NCI-H2029 (cell line): ENCODE data around the gene B3GALT5.

Experiments
- DNase-seq: peaks from one replicate; lab custom pipeline; 2025; lab: John Stamatoyannopoulos, UW

B3GALT5 gene

DNA sequence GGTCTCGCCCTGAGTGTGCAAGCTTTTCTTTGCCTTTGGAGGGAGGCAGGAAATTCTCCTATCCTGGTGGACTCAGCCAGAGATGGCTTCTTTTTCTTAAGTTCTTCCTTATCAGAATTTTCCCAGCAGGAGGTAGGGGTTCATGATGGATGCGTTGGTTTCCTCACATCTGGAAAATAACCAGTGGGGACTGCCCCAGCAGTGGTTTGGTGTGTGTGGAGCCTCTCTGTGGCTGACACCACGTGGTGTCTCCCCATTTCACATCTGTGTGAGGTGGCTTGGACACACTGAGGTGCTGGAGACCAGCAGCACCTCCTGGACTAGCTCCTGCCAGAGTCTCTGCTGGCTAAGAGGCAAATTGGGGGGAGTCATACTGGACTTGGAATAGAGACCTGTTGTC, 32.6 kb downstream of the B3GALT5 start:
- DNase-seq, result no peak

DNA sequence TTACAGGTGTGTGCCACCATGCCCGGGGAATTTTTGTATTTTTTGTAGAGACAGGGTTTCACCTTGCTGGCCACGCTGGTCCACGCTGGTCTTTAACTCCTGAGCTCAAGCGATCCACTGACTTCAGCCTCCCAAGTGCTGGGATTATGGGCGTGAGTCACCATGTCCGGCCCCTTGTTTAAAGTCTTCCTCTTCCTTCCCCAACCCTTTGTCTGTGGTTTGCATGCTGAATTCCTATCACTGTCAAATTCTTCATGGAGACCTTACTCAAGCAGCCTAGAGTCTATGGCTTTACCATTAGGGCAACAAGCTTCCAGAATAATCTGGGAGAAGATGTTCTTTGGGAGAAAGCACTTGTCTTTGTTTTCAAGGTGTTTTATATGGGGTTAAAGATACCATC, 34.7 kb downstream of the B3GALT5 start:
- no peak for DNase-seq

DNA sequence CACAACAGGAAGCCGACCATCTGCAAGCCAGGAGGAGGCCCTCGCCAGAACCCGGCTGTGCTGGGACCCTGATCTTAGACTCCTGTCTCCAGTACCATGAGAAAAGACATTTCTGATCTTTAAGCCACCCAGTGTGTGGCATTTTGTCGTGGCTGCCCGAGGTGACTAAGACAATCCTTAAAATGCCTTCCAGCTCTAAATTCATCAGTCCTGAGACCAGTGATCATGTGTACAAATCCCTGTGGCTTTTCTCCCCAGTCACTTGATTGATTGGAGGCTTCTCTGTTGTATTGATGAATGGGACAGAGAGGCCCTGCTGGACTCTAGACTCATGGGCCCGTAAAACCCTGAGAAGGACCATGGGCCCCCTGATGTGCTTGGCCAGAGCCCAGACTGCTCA, 36.1 kb downstream of the B3GALT5 start:
- DNase-seq, result no peak

DNA sequence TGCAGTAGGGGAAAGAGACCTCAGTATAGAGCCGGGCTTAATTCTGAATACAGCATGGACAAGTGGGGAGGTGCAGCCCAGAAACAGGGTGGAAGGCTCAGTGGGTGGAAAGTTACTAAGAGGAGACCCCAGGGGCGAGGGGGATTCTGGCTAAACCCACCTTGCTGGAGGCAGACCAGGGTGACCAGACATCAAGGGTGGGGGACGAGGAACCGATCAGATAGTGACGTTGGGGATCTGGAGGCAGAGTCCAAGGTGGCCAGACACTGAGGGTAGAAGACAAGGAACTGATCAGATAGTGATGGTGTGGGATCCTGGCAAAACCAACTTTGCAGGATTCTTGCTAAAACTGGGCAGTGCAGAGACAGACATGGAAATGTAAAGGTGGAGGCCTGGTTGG, 36.8 kb downstream of the B3GALT5 start:
- no peak for DNase-seq

DNA sequence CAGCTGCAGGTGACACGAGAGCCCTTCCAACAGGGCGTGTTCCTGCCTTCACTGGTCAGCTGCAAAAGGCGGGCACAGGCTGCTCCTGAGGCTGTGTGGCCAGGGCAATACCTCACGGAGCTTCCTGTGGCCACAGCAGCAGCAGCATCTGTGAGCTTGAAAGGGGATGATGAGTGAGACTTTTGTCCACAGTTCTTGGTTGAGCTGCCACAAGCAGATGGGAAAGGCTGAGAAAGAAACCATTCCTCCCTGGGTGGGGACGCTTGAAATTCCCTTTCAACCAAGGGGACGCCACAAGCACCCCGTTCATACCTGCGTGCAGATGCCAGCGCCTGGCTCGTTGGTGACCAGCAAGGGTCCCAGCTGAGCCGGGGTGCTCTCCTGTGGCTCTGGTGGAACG, 37.6 kb downstream of the B3GALT5 start:
- no peak for DNase-seq

DNA sequence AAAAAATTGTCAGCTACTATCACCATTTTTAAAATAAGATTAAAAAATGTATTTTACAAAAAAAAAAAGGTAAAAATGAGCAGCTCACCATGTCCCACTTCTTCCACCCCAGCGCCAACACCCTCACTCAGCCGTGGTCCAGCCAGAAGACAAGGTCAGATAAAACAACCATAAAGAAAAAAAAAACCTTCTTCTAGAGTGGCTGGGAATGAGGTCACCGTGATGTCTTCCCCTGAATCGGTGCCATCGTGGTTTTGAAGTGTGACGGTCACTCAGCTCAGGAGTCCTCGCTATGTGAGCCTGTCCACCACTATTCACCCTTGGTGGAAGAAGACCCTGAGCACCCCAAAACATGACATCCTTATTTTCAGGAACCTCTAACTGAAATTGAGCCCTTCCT, 38.1 kb downstream of the B3GALT5 start:
- no peak for DNase-seq

DNA sequence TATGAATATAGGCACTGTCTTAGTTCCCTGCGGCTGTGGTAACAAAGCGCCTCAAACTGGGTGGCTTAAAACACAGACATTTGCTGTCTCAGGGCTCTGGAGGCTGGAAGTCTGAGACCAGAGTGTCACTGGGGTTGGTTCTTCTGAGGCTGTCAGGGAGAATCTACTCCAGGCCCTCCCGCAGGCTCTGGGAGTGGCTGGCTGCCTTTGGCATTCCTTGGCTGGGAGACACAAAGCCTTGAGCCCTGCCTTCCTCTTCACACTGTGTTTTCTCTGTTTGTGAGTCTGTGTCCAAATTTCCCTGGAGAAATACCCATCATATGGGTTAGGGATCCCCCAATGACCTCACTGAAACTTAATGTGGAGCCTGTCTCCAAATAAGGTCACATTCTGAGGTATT, 38.5 kb downstream of the B3GALT5 start:
- DNase-seq, result no peak

DNA sequence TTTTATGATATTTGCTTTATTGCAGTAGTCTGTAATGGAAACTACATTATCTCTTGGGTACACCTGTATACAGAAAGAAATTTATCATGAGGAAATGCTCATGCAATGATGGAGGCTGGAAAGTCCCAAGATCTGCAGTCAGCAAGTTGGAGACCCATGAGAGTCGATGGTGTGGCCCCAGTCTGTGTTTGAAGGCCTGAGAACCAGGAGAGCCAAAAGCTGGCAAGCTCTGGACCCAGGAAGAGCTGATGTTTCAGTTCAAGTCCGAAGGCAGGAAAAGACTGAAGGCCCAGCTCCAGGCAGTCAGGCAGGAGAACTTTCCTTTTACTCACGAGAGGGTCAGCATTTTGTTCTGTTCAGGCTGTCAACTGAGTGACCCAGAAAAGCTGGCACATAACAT, 42.2 kb downstream of the B3GALT5 start:
- DNase-seq, result no peak

DNA sequence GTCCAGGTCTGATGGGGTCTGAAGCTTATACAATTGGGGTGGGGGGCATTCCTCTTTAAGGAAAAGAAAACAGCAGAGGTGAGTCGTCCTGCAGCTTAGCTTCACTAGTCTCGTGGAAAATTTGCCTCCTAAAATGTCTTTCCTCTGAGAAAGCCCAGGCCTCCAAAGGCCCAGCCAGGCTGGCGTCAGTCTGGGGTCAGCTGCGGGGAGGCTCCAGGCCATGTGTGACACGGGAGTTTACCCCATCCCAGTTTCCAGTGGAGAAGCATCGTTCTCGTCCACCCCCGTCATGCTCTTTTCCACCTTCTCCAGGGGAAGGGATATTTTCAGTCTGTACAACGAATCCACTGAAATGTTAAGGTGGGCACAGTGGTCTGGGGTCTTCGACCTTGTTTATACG, 42.8 kb downstream of the B3GALT5 start:
- DNase-seq, result no peak

DNA sequence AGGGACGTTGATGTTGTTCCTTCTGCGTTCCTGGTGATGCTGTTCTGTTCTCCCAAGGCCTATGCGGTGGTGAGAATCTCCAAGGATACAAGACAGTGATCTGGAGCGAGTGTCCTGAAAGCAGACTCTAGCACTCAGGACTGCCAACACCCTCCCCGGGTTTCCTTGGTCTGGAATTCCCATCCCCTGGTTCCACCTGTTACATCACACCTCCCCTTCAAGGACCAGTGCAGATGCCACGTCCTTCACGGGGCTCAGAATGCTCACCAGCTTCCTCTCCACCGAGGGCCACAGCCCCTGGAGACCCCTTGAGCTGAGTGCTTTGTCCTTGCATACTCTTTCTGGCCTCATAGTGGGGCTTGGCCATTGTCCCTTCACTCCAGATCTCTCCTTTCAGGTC, 43.5 kb downstream of the B3GALT5 start:
- no peak for DNase-seq

DNA sequence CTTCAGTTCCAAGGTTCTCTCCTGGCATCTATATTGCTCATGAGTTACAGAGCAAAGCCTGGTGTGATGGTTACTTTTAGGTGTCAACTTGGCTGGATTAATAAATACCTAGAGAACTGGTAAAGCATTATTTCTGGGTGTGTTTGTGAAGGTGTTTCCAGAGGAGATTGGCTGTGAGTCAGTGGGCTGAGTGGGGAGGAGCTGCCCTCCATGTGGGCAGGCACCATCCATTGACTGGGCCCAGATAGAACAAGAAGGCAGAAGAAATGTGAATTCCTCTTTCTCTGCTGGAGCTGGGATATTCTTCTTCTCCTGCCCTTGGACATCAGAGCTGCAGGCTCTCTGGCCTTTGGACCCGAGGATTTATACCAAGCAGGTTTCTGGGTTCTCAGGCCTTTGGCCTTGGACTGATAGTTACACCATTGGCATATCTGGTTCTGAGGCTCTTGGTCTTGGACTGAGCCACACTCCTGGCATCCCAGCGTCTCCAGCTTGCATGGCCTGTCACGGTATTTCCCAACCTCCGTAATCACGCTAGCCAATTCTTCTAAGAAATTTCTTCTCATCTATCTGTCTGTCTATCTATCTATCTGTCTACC, 44.5 kb downstream of the B3GALT5 start:
- no peak for DNase-seq

DNA sequence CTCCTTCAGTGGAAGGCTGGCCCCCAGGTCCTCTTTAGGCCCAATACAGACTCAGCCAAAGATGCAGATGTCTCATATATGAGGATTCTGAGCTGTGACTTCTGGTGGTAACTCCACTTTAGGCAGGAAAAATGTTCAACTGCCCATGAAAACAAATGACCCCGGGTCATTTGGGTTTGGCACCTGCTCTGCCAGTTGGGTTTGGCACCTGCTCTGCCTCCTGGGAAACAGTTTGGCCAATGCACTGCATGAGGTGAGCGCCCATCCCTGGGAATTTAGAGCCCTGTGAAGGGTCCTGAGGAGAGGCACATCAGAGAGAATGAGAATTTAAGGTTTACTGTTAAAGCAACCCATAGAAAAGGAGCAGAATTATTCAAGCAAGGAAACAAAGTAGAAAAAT, 45.3 kb downstream of the B3GALT5 start:
- no peak for DNase-seq

DNA sequence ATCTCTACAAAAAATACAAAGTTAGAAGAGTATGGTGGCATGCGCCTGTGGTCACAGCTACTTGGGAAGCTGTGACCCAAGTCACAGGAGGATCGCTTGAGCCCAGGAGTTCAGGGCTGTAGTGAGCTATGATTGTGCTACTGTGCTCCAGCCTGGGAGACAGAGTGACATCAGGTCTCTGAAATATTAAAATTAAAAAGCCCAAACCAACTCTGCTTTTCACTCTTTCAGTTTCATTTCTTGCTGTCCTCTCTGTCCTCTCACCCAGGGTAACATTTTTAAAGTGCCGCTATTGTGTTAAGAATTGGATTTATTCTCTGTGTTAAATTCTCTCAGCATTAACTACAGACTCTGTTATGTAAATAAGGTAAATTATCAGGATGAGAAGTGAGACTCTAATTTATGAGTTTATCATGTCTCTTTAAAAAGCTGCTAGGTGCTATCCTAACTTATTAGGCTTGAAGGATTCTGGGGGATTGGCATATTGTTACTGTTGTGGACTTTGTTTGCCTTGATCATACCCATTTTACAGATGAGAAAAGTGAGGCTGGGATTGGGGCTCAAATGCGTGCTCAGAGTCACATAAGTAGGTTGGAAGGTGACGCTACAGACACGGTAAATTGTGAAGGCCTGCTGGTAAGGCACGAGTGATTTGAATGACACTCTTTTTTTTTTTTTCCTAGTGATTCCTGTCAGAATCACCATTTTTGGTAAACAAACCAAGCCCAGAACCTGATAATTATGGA, 46.5 kb downstream of the B3GALT5 start:
- no peak for DNase-seq

DNA sequence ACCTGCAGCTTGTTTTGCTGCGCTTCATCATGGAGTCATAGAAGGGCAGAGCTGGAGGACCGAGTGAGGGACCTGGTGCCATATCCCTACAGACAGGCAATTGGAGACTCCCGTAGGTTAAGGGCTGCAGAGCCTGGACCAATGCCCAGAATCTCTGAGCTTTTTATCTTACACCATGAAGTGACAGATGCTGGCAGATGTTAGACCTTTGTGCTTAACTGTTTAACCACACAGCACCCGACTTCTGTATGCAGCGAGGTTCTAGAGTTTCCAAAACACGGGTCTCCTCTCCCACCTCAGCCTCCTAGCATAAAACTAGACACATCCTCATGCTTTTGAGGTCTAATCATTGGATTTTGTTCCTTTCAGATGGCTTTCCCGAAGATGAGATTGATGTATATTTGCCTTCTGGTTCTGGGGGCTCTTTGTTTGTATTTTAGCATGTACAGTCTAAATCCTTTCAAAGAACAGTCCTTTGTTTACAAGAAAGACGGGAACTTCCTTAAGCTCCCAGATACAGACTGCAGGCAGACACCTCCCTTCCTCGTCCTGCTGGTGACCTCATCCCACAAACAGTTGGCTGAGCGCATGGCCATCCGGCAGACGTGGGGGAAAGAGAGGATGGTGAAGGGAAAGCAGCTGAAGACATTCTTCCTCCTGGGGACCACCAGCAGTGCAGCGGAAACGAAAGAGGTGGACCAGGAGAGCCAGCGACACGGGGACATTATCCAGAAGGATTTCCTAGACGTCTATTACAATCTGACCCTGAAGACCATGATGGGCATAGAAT, 47.6 kb downstream of the B3GALT5 start:
- DNase-seq, result peak; percentile 96

DNA sequence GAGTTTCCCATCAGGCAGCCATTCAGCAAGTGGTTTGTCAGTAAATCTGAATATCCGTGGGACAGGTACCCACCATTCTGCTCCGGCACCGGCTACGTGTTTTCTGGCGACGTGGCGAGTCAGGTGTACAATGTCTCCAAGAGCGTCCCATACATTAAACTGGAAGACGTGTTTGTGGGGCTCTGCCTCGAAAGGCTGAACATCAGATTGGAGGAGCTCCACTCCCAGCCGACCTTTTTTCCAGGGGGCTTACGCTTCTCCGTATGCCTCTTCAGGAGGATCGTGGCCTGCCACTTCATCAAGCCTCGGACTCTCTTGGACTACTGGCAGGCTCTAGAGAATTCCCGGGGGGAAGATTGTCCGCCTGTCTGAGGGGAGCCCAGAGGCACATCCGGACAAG, 48.4 kb downstream of the B3GALT5 start:
- no peak for DNase-seq

DNA sequence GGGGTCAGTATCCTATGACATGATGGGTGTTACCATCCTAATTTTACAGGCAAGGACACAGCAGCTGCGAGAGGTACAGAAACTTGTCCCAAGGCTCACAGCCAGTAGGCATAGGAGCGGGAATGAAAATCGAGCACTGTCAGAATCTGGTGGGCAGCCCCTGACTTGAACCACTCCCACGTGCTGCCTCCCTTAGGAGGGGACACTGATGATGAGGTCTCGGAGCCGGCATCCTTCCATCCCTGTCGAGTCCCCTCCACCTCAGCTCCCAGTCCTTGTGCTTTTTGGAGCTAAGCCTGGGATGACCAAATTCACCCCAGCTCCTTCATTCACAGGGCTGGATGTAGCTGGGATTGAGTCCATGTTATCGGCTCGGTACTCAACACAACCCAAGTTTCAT, 49.0 kb downstream of the B3GALT5 start:
- DNase-seq, result no peak

DNA sequence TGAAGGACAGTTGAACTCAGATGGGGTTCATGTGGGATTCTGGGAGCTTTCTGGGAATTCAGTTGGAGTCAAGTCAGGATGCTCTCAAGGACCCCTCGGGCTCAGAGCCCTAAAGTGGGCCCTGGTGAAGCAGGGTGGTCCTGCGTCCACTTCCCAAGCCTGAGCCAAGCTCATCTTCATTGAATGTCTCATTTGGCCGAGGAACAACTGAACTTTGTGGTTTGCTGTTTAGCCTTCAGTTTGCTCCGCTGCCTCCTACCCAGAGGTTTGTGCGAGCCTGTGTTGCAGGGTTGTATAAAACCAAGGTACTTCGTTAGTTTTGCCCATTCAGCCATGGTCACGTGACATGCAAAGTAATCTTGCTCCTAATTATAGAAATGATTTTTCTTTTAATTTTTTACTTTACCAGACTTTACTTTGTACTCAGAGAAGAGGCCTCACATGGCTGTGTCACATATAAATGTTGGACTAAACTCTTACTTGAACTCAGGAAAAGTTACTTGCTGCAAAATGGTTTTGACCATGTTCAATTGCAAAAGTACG, 49.7 kb downstream of the B3GALT5 start:
- no peak for DNase-seq

DNA sequence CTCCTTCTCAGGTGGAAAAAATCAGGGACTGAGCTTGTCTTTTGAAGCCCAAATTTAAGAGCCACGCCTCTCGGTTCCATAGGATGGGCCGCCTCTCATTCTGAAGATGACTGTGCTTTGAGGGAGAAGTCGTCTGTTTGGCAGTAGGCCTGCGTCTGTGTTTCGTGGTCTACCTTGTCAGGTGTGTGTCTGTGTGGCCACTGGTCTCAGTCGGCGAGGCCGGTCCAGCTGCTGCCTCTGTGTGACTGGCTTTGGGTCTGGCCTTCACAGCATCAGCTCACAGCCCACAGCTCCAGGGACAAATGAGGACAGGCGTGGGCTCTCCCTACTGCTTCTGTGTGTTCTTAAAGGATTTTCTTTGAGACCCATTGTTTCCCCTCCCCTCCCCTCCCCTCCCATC, 50.3 kb downstream of the B3GALT5 start:
- DNase-seq, result no peak

DNA sequence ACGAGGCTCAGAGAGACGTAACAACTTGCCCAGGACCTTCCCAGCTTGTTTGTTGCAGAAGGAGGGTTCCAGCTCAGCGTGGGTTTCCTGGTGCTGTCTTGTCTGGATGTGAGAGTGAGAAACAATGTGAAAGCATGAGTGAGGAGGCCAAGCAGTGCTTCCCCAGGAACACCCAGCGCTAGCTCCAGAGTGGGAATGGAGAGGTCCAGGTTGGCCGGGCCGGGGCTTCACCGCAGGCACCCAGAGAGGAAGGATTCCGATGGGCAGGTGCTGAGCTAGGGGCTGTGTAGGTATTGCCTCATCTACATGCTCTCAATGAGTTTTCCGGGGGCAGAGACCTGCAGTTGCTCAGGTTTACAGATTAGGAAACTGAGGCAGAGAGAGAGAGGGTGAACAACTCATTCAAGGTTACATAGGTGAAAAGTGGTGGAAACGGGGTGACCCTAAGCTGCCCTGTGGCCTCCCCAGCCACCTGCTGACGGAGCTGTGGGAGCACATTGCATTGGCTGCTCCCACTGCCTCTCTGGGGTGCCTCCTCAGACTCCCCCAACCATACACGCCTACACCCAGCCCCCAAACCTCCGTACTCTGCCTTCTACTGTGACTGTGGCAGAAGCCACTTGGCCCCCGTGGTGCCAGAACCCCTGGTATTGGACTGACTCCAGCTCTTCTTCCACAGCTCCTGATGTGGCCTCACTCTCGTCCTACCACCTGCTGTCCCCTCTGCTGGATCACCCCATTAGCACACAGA, 51.2 kb downstream of the B3GALT5 start:
- no peak for DNase-seq

DNA sequence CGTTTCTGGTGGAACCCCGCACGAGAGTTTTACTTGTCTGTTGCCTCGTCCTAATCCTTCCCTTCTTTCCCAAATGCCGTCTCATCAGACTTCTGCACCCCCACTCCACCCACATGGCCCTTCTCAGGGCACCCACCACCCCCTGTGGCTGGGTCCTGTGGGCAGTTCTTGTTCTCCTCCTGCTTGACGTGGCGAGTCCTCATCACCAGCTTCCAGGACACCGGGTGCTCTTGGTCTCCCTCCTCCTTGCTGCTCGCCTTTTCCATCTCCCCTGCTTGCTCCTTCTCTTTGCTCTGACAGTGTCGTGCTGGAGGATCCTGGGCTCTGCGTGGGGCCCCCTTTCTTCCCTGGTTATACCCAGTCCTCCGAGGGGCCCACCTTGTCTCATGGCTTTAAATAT, 51.8 kb downstream of the B3GALT5 start:
- DNase-seq, result no peak

DNA sequence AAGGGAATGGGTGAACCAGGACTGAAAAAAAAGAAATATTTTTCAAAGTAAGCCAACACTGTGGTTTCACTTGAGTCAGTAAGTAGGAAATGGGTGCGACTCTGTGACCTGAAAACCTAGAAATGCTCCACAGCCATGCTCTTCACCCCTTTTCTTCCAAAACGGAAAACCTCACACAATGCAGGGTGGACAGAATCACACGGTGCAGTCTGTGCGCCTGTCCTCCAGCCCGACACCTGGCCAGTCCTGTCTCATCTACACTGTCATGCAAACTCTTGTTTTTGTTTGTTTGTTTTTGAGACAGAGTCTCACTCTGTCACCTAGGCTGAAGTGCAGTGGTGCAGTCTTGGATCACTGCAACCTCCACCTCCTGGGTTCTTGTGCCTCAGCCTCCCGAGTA, 53.3 kb downstream of the B3GALT5 start:
- no peak for DNase-seq

DNA sequence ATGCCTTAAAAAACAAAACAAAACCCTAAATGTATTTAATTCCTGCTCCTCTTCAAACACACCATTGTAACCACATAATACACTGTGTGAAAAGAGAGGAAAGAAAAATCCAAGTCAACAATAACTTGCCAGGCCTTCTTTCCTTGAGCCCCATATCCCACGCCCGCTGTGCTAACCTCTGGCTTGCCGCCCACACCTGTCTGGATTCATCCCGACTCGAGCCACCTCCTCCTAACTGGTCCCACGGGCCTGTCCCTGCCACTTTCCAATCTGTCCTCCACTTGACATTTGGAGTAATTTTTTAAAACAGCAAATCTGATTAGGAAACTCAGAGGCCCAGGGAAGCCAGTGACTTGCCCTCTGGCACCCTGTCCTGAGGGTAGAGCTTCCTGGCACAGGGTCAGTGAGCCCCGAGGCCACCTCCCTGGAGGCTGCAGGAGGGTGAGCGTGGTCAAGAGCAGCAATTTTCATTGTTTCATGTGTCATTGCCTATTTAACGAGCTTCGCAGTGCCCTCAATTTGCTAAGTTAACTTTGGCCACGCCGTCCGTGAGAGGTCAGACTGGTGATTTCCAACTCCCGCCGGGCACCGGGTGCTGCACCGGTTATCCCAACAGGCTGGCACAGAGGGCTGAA, 54.1 kb downstream of the B3GALT5 start:
- no peak for DNase-seq
